ENCODE measurements around the gene STARD13.

DNA sequence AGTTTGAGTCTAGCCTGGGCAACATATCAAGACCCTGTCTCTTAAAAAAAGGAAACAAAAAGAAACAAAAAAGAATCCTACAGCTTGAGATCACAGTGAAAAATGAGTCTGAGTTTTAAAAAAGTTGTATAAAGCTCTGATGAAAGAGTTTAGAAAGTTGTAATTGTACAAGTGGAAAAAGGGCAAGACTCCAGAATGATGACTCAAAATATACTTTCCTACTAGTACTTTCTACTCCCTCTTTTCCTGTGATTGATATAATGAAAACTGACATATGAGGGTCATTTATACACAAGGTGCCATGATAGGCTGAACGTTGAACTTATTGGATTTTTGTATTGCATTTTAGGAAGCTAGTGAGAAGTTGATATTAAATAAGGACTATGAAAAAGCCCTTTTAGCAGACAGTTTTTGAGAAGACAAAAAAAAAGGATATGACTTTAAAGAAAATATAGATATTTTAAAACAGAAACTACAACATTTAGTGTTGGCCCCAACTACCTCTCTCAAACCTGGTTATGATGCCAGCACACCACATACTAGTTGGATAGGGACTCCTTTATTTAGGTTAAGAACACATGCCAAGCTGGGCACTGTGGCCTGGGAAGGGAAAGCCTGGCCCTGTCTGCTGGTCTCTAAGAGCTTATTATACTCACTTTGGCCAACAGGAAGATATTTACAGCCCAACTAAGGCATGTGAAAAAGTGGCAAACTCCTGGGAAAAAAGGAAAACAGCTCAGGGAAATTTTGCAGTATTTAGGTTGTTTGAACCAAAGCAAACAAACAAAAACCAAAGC is 152.7 kb downstream of the STARD13 start:
- TF ChIP-seq CTCF (IDR thresholded peaks at IDR 0.05) (no peak), POLR2A (IDR thresholded peaks at IDR 0.05) (no peak)

All from right lobe of liver (tissue), 4 donors.